ENCODE data around the gene CFAP74.

The CFAP74 gene

GRCh38 chr1:1968767-1969504, 34.6 kb downstream of the CFAP74 start:
- peaks cover 7% of the 10 kb centered on the region; the same call in 1 of the 2 replicates for H3K9me3 ChIP-seq (ENCODE audit: insufficient read depth, low read depth, low read length)
- no peaks in the 10 kb centered on the region for H3K36me3 ChIP-seq (ENCODE audit: insufficient read depth, low read length)
- no peaks in the 10 kb centered on the region for H3K9me2 ChIP-seq (replicated peaks; ENCODE audit: low read depth, low read length)
- H4K20me1 ChIP-seq (ENCODE audit: insufficient read depth, low read length, poor library complexity, severe bottlenecking), result no peaks in the 10 kb centered on the region
- no peaks in the 10 kb centered on the region for H3K4me1 ChIP-seq (ENCODE audit: insufficient read depth, low read length, poor library complexity, severe bottlenecking)
- no peaks in the 10 kb centered on the region for H3K79me2 ChIP-seq (ENCODE audit: insufficient read depth, low read length)
- H3K4me2 ChIP-seq (ENCODE audit: low read depth, low read length, poor library complexity, severe bottlenecking), result no peak overlapping the region
- no peak overlapping the region for H3K9ac ChIP-seq (ENCODE audit: low read depth, low read length, poor library complexity, severe bottlenecking)
- H3K27me3 ChIP-seq (ENCODE audit: insufficient read depth, low read length, poor library complexity, severe bottlenecking), result no peaks in the 10 kb centered on the region
- H3F3A ChIP-seq (ENCODE audit: low read depth), result no peaks in the 10 kb centered on the region
- no peak overlapping the region for H3K4me3 ChIP-seq (ENCODE audit: low read length, poor library complexity, severe bottlenecking)
- H2AFZ ChIP-seq (ENCODE audit: low read length), result no peak overlapping the region
- no peak for TF ChIP-seq EZH2phosphoT487 (IDR thresholded peaks at IDR 0.05; ENCODE audit: borderline replicate concordance)
- TF ChIP-seq, protein P1, sequence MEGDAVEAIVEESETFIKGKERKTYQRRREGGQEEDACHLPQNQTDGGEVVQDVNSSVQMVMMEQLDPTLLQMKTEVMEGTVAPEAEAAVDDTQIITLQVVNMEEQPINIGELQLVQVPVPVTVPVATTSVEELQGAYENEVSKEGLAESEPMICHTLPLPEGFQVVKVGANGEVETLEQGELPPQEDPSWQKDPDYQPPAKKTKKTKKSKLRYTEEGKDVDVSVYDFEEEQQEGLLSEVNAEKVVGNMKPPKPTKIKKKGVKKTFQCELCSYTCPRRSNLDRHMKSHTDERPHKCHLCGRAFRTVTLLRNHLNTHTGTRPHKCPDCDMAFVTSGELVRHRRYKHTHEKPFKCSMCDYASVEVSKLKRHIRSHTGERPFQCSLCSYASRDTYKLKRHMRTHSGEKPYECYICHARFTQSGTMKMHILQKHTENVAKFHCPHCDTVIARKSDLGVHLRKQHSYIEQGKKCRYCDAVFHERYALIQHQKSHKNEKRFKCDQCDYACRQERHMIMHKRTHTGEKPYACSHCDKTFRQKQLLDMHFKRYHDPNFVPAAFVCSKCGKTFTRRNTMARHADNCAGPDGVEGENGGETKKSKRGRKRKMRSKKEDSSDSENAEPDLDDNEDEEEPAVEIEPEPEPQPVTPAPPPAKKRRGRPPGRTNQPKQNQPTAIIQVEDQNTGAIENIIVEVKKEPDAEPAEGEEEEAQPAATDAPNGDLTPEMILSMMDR (conservative IDR thresholded peaks at IDR 0.05; ENCODE audit: low read length), result no peak

GRCh38 chr1:1967879-1968278, 35.7 kb downstream of the CFAP74 start:
- no peaks in the 10 kb centered on the region for H4K20me1 ChIP-seq (ENCODE audit: insufficient read depth, low read length, poor library complexity, severe bottlenecking)
- TF ChIP-seq, protein P1 (conservative IDR thresholded peaks at IDR 0.05; ENCODE audit: low read length), result no peak
- TF ChIP-seq EZH2phosphoT487 (IDR thresholded peaks at IDR 0.05; ENCODE audit: borderline replicate concordance), result no peak
- no peaks in the 10 kb centered on the region for H3K9me2 ChIP-seq (replicated peaks; ENCODE audit: low read depth, low read length)
- no peaks in the 10 kb centered on the region for H3K27me3 ChIP-seq (ENCODE audit: insufficient read depth, low read length, poor library complexity, severe bottlenecking)
- H3K4me2 ChIP-seq (ENCODE audit: low read depth, low read length, poor library complexity, severe bottlenecking), result no peak overlapping the region
- no peaks in the 10 kb centered on the region for H3K4me1 ChIP-seq (ENCODE audit: insufficient read depth, low read length, poor library complexity, severe bottlenecking)
- no peaks in the 10 kb centered on the region for H3K79me2 ChIP-seq (ENCODE audit: insufficient read depth, low read length)
- no peaks in the 10 kb centered on the region for H3K36me3 ChIP-seq (ENCODE audit: insufficient read depth, low read length)
- no peaks in the 10 kb centered on the region for H3F3A ChIP-seq (ENCODE audit: low read depth)
- H3K4me3 ChIP-seq (ENCODE audit: low read length, poor library complexity, severe bottlenecking), result no peak overlapping the region
- H3K9ac ChIP-seq (ENCODE audit: low read depth, low read length, poor library complexity, severe bottlenecking), result no peak overlapping the region
- H3K9me3 ChIP-seq (ENCODE audit: insufficient read depth, low read depth, low read length), result peaks cover 7% of the 10 kb centered on the region; the same call in 1 of the 2 replicates
- H2AFZ ChIP-seq (ENCODE audit: low read length), result no peak overlapping the region

DNA sequence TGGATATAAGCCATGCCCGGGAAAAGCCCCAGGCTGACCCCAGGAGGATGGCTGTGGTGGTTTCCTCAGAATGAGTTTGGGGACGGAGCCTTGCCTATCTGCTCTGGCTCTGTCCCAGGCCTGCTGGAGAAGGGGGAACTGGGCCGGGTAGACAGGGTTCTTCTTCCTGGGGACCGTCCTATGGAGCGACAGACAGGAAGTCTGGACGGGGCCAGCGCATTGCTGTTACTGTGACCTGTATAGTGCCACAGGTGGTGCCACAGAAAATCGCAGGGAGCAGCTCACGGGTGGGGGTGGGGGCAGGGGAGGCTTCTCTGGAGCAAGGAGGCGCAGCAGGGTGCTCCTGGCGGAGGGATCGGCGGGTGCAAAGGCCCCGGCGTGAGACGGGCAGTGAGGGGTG, 36.4 kb downstream of the CFAP74 start:
- H4K20me1 ChIP-seq (ENCODE audit: insufficient read depth, low read length, poor library complexity, severe bottlenecking), result no peaks in the 10 kb centered on the region

More for the DNA sequence above, 36.4 kb downstream of the CFAP74 start:
- H2AFZ ChIP-seq (ENCODE audit: low read length), result no peak overlapping the region
- H3K4me2 ChIP-seq (ENCODE audit: low read depth, low read length, poor library complexity, severe bottlenecking), result no peak overlapping the region
- no peaks in the 10 kb centered on the region for H3K4me1 ChIP-seq (ENCODE audit: insufficient read depth, low read length, poor library complexity, severe bottlenecking)
- H3K79me2 ChIP-seq (ENCODE audit: insufficient read depth, low read length), result no peaks in the 10 kb centered on the region
- H3K36me3 ChIP-seq (ENCODE audit: insufficient read depth, low read length), result no peaks in the 10 kb centered on the region
- no peak overlapping the region for H3K4me3 ChIP-seq (ENCODE audit: low read length, poor library complexity, severe bottlenecking)
- H3F3A ChIP-seq (ENCODE audit: low read depth), result no peaks in the 10 kb centered on the region
- H3K9me3 ChIP-seq (ENCODE audit: insufficient read depth, low read depth, low read length), result peaks cover 7% of the 10 kb centered on the region; the same call in 1 of the 2 replicates
- no peaks in the 10 kb centered on the region for H3K9me2 ChIP-seq (replicated peaks; ENCODE audit: low read depth, low read length)
- no peak overlapping the region for H3K9ac ChIP-seq (ENCODE audit: low read depth, low read length, poor library complexity, severe bottlenecking)
- TF ChIP-seq, protein P1 (conservative IDR thresholded peaks at IDR 0.05; ENCODE audit: low read length), result no peak
- no peaks in the 10 kb centered on the region for H3K27me3 ChIP-seq (ENCODE audit: insufficient read depth, low read length, poor library complexity, severe bottlenecking)
